Right lobe of liver (tissue), 6 donors: ENCODE measurements around the gene ZNF107. TPM values are rescaled to one million over a fixed set of nuclear protein-coding genes. Genes with fewer than 3 reads are reported as not detected.
A peak's percentile ranks its signal among the peaks of the same experiment; 100 is the strongest.

Source experiments
- ATAC-seq, 4 donors: fragments of 200-7000 bp; cut with Tn5 transposase; one replicate each; pipeline ENCODE4 v1.9.1; 2020; ENCODE audit warnings: mild to moderate bottlenecking in 4 of 4, moderate library complexity in 4 of 4
- DNase-seq, 3 donors: peaks; one replicate each; pipeline ENCODE4 v3.0.0-alpha.2; 2020
- H3K27ac ChIP-seq, 3 donors: fragments of 200-600 bp; one replicate each; pipeline ENCODE4 v1.8.0; 2022
- H3K27me3 ChIP-seq, 2 donors: fragments of 200-600 bp; one replicate each; pipeline ENCODE4 v1.8.0; 2022
- H3K36me3 ChIP-seq, 4 donors: fragments of 200-600 bp; sonication (generic) in 1 of 4; one replicate each; pipeline versions ENCODE4 v1.5.1 to v1.8.0; 2017 to 2022; ENCODE audit warnings: control low read depth in 1 of 4
- H3K4me1 ChIP-seq, 4 donors: fragments of 200-600 bp; sonication (generic) in 1 of 4; one replicate each; pipeline versions ENCODE4 v1.5.1 to v1.8.0; 2017 to 2022; ENCODE audit warnings: control low read depth in 1 of 4
- H3K4me3 ChIP-seq, 3 donors: fragments of 200-600 bp; one replicate each; pipeline ENCODE4 v1.8.0; 2022
- H3K9me3 ChIP-seq, 4 donors: fragments of 200-600 bp; sonication (generic) in 1 of 4; one replicate each; pipeline versions ENCODE4 v1.5.1 to v1.8.0; 2017 to 2022; ENCODE audit warnings: control low read depth in 1 of 4
- CTCF ChIP-seq, 4 donors: fragments of 200-600 bp in 3 of 4; fragments of 450-650 bp in 1 of 4; IDR thresholded peaks; one replicate each; pipeline versions ENCODE4 v1.5.1 to v1.8.0; 2016 to 2022; ENCODE audit warnings: antibody characterized with exemption in 4 of 4, mild to moderate bottlenecking in 2 of 4
- POLR2A ChIP-seq: fragments of 450-650 bp; IDR thresholded peaks from one replicate; pipeline ENCODE4 v1.6.1; 2017; ENCODE audit warnings: antibody characterized with exemption, mild to moderate bottlenecking
- WGBS: methylation state at CpG from one replicate; pipeline ENCODE4 v1.1.6; 2018; ENCODE audit warnings: low coverage, low lambda C conversion rate; ENCODE audit not compliant: insufficient coverage; ENCODE audit errors: missing lambda C conversion rate; 5-methylcytosine and 5-hydroxymethylcytosine counted together
- intact Hi-C, 2 donors: fragments of 100-400 bp; cut with DNase I; formaldehyde crosslinking; loops; one replicate each; pipeline versions ENCODE4 v1.11.2 to v1.14.1; 2022
- total RNA-seq, 6 experiments: library from RNA; depleted of rRNA in 2 of 6; stranded (reverse); fragments of >200 nt in 2 of 6; fragmentation: NEBNext Ultra II Directional in 3 of 6; extraction: Animal tissue kit (Norgen Biotek cat#: 25700) in 3 of 6; gene quantifications; one replicate each; pipeline versions ENCODE4 v1.1.0 to v1.2.4, GENCODE V29; 2016 to 2023
- donor health status: DM: no; HTN: yes; CAD: no.
- donor health status: DM: no; HTN: no; CAD: no.
- donor health status: DM: no; HTN: no; CAD: no.
- donor health status: DM: no; HTN: yes; CAD: no.
- donor health status: DM: no; HTN: yes; CAD: no.

The ZNF107 gene
- total RNA-seq, 6 experiments from 2014 or later = 1.2 to 2.0 (median 1.6) TPM

- no peak overlapping the region for H3K4me3 ChIP-seq
- WGBS = 43% methylated on average over 1 of the region's 1 CpG
- ATAC-seq (no peak), DNase-seq (no peak)
- H3K9me3 ChIP-seq = no peaks in the 10 kb centered on the region
- no peaks in the 10 kb centered on the region for H3K36me3 ChIP-seq
- no peak overlapping the region for H3K27ac ChIP-seq
- TF ChIP-seq POLR2A (no peak), CTCF (IDR thresholded peaks at IDR 0.05) (no peak)
- H3K4me1 ChIP-seq = no peaks in the 10 kb centered on the region
- no peaks in the 10 kb centered on the region for H3K27me3 ChIP-seq
- intact Hi-C loops = no loop called here
Measured at GRCh38 chr7:64643566-64643965, 22.4 kb upstream of the ZNF107 start.

GRCh38 chr7:64651203-64651602 is 14.7 kb upstream of the ZNF107 start:
- no peak for TF ChIP-seq POLR2A
- H3K4me3 ChIP-seq = no peak overlapping the region
- no peaks in the 10 kb centered on the region for H3K4me1 ChIP-seq
- no peaks in the 10 kb centered on the region for H3K9me3 ChIP-seq
- H3K27ac ChIP-seq = no peak overlapping the region
- ATAC-seq = no peak
- H3K36me3 ChIP-seq = no peaks in the 10 kb centered on the region
- H3K27me3 ChIP-seq = no peaks in the 10 kb centered on the region
- intact Hi-C loops = no loop called here
- 75% methylated on average over 1 of the region's 1 CpG for WGBS
- no peak for DNase-seq

- no peak for ATAC-seq
- no peak for DNase-seq
- Histone ChIP-seq H3K4me3 (no peak overlapping the region), H3K4me1 (no peaks in the 10 kb centered on the region), H3K9me3 (no peaks in the 10 kb centered on the region), H3K36me3 (no peaks in the 10 kb centered on the region), H3K27me3 (no peaks in the 10 kb centered on the region), H3K27ac (no peak overlapping the region)
- 50% methylated on average over 1 of the region's 4 CpGs for WGBS
- no peak for TF ChIP-seq CTCF (IDR thresholded peaks at IDR 0.05)
- no peak for TF ChIP-seq POLR2A
- intact Hi-C loops = no loop called here
Measured at GRCh38 chr7:64651632-64652165, 14.2 kb upstream of the ZNF107 start.

GRCh38 chr7:64653721-64654401 is 12.1 kb upstream of the ZNF107 start:
- H3K36me3 ChIP-seq = no peaks in the 10 kb centered on the region
- WGBS = 74% methylated on average over 9 of the region's 11 CpGs
- DNase-seq (no peak), ATAC-seq (no peak)
- H3K4me3 ChIP-seq = no peak overlapping the region
- intact Hi-C loops = no loop called here
- H3K9me3 ChIP-seq = no peaks in the 10 kb centered on the region
- no peaks in the 10 kb centered on the region for H3K4me1 ChIP-seq
- H3K27me3 ChIP-seq = no peaks in the 10 kb centered on the region
- no peak overlapping the region for H3K27ac ChIP-seq
- TF ChIP-seq POLR2A (no peak), CTCF (IDR thresholded peaks at IDR 0.05) (no peak)

- intact Hi-C loops = no loop called here
- no peak for TF ChIP-seq CTCF (IDR thresholded peaks at IDR 0.05)
- TF ChIP-seq POLR2A = no peak
- Histone ChIP-seq H3K27ac (no peak overlapping the region), H3K4me1 (no peaks in the 10 kb centered on the region), H3K9me3 (no peaks in the 10 kb centered on the region), H3K4me3 (no peak overlapping the region), H3K36me3 (no peaks in the 10 kb centered on the region), H3K27me3 (no peaks in the 10 kb centered on the region)
- 45% methylated on average over 3 of the region's 5 CpGs for WGBS
- peak in 1 of 4 donors; percentile 61 for ATAC-seq
- DNase-seq = no peak
Measured at GRCh38 chr7:64654796-64655548, 11.0 kb upstream of the ZNF107 start.
